Cardiac fibroblast (primary cell): ENCODE data around the gene PDS5B.

ENCODE experiments used
- DNase-seq, 2 donors: peaks; one replicate each; pipeline versions ENCODE4 v3.0.0 to v3.0.0-alpha.2; 2010; ENCODE audit warnings: low read depth in 2 of 2
- H3K4me3 ChIP-seq, 2 donors: replicated peaks in 1 of 2; 1 replicate in 1 of 2; 2 replicates in 1 of 2; pipeline ENCODE4 v1.5.1; 2011; ENCODE audit warnings: low read depth in 2 of 2, low read length in 2 of 2, mild to moderate bottlenecking in 2 of 2, moderate library complexity in 1 of 2
- CTCF ChIP-seq: IDR thresholded peaks from one replicate; pipeline ENCODE4 v1.5.1; 2011; ENCODE audit warnings: low read depth, mild to moderate bottlenecking, low read length, inconsistent platforms

Gene PDS5B

DNA sequence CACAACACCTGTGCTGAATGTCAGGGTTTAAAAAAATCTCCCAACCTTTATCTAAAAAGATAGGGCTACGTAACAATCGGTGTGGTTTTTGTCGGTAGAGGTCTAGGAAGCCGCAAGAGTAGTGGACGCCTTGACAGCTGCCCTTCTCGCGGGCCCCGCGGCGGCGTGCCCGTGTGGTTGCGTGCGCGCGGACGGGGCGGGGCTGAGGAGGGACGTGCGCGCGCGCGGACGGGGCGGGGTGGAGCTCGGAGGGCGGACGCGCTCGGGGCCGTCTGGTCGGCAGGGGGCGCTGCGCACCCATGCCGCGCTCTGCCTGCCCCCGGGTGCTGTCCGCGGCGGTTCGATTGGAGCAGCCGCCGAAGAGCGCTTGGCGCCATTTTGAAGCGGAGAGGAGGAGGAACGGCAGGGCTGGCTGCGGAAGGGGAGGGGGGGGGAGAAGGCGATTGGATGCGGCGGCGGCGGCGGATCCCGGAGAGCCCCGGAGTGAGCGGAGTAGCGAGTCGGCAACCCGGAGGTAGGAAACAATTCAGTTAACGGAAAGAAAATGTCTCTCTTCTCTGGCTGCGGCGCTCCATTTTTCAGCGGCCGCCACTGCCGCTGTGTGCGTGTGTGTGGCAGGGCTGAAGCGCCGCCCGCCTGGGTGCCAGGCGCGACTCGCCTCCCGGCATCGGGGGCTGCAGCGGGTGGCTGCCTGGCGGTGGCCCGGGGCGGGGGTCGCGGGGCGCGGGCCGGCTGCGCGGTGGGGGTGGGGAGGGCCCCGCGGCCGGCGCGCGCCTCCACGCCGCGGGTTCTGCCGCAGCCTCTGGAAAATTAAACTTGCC lies at the start of gene PDS5B:
Gene PDS5B, plus strand, starts transcription at position 373 of the 821 bp plus-strand sequence. CDS start 62,321 bp downstream, outside the sequence.
- TF ChIP-seq CTCF, result peak; percentile 38
- peak within 1 kb of the TSS; percentile 83 to 86 for H3K4me3 ChIP-seq
- peak; percentile 94 to 98 for DNase-seq

GRCh38 chr13:32537580-32538142 lies 48.6 kb upstream of the PDS5B start:
- peak overlapping the region; percentile 62 to 65 for H3K4me3 ChIP-seq
- DNase-seq, result peak in 1 of 2 donors; percentile 22
- TF ChIP-seq CTCF, result no peak

DNA sequence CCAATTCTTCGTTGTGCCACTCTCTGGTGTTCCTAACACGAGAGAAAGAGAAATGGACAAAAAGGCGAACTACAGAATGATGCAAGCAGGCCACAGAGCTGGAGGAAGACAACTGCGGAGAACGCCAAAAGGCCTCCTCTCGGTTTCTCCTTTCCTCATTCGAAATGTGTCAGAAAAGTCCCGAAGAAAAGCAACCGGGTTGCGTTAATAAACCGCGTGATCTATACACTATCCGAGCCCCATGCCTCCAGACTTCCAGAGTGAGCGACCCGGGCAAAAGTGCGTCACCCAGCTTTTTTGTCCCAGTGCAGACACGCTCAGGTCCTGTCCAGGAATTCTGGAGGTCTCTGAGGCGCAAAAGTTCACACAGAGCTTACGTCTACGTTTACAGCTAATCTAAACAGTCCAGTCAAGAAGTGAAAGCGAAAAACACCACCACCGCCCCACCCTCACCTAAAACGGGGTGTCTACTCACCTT lies 48.1 kb upstream of the PDS5B start:
- peak; percentile 51 to 53 for DNase-seq
- peak overlapping the region; percentile 62 to 65 for H3K4me3 ChIP-seq
- TF ChIP-seq CTCF, result no peak

DNA sequence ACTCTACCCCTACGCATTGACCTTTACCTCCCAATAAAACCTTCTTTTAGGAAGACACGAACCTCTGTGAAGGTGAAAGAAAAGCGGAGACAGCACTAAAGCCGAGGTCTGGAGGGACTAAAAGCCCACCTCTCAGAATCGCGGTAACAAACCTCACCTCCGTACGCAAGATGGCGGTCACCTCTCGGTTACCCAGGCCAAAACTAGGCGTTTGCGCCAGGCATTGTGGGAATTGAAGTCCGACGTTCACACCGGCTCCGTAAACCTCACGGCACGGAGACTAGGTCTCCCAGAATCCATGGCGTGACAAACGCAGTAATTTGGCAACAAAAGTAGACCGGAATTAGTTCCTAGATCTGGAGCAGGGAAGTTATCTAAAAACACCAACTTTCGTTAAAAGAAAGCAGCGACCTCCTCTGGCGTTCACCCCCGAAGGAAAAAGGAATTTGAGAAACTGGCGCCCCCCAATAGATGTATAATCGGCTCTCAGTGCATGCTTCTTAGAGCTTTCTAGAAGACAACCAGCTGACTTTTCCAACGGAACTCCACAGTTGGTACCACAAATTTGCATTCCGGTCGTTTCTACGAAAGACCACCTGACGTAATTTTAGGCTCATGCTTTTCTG lies 47.5 kb upstream of the PDS5B start, which contains the start of gene N4BP2L2:
Gene N4BP2L2, minus strand, starts transcription at position 175 of the 626 bp plus-strand sequence. CDS start 1,768 bp downstream, outside the sequence.
- TF ChIP-seq CTCF, result peak; percentile 24
- H3K4me3 ChIP-seq, result peak within 1 kb of the TSS; percentile 62 to 65
- DNase-seq, result peak; percentile 98

DNA sequence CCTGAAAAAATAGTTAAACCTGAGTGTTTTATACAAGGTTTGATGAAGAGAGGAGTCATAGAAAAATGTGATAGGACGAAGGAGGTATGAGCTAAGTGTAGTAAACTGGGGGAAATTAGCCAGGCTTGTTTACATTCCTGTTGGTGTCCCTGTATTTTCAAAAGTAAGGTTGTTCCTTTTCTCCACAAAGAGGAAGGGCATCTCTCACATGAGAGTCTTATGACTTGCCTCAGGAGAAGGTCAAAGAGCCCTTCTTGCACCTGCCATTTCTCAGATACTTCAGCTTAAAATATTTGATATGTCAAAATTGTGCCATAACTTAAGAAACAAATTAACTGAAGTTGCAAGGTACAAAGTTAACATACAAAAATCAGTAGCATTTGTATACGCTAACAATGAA lies 44.0 kb upstream of the PDS5B start:
- H3K4me3 ChIP-seq, result no peak overlapping the region
- TF ChIP-seq CTCF, result no peak
- no peak for DNase-seq

DNA sequence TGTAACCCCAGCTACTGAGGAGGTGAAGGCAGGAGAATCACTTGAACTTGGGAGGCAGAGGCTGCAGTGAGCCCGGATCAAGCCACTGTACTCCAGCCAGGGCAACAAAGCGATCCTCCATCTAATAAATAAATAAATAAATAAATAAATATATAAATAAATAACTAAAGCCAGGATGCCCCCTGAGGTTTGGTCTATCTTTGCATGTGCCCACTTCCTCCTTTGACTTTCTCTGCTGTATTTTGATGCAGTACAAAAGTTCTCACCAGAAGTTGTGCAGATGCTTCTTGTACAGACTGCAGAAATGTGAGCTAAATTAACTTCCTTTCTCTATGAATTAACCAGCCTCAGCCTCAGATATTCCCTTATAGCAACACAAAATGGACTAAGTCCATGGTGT lies 41.2 kb upstream of the PDS5B start:
- no peak for DNase-seq
- H3K4me3 ChIP-seq, result no peak overlapping the region
- TF ChIP-seq CTCF, result no peak
